GM18505 (cell line): ENCODE results near the gene FCGBP.
"Not testable (repeated sequence)": the region's sequence is repeated elsewhere in the genome, so short reads cannot be mapped to it uniquely, and the experiment has no call there.

ENCODE experiments used
- ATAC-seq: cut with Tn5 transposase; IDR thresholded peaks from one replicate; pipeline ENCODE4 v1.9.1; 2021; ENCODE audit not compliant: unreplicated experiment
- POLR2A ChIP-seq: IDR thresholded peaks from 4 replicates; pipeline ENCODE4 v1.6.1; 2011; ENCODE audit warnings: borderline replicate concordance; ENCODE audit not compliant: insufficient read depth, insufficient read length; ENCODE audit errors: extremely low read depth

Gene FCGBP

DNA sequence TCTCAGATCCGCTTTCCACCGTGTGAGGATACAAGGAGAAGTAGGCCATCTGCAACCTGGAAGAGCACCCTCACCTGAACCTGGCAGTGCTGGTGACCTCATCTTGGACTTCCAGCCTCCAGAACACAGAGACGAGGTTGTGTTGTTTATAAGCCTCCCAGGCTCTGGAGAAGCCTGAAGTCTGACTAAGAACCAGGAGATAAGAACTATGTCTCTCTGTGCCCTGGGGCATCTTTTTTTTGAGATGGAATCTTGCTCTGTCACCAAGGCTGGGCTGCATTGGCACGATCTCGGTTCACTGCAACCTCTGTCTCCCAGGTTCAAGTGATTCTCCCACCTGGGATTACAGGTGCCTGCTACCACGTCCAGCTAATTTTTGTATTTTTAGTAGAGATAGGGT, 14.5 kb downstream of the FCGBP start:
- no peak for TF ChIP-seq POLR2A
- ATAC-seq: no peak

DNA sequence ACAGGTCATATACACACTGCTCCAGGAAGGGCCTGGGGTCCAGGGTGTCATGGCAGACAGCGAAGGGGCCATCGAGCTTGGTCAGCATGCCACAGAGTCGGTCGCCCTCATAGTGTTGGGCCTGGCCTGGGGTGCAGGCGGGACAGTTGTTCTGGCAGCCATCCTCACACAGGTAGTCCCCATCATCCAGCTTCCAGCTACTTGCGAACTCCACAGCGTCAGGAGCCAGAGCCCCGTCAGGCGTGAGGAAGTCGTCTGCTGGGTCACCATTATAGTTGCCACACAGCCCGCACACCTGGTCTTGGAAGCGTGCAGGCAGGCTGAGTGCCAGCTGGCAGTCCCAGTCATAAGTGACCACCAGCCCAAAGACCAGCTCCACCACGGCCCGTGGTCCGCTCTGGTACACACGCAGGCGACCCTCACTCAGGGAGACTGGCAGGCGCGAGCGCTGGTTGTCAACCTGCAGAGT, 16.2 kb downstream of the FCGBP start:
- TF ChIP-seq POLR2A: no peak
- ATAC-seq: no peak

DNA sequence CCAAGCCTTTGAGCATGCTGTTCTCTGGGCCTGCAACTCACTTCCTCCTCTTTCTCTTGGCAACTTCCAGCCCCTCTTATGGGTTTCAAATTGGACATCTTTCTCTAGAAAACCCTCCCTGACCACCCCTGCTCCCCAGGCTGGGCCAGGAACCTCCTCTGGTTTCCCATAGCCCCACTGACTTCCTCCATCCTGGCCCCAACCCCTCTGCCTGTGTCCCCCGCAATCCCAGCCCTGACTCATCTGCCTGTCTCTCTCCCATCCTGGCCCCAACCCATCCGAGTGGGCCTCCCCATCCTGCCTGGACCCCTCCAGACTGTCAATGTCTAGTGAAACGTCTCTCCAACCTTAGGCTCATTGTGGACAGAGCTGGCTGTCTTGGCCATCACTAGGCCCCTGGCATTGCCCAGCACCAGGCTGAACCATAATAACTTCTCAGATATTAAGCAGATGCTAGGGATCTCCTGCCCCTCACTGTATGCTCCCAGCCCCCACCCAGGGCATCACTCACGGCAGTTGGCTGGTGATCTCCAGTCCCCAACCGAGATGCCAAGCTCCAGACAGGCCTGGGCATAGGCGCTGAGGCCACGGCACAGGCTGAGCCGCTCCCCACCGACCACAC, 16.8 kb downstream of the FCGBP start:
- TF ChIP-seq POLR2A: no peak
- no peak for ATAC-seq

DNA sequence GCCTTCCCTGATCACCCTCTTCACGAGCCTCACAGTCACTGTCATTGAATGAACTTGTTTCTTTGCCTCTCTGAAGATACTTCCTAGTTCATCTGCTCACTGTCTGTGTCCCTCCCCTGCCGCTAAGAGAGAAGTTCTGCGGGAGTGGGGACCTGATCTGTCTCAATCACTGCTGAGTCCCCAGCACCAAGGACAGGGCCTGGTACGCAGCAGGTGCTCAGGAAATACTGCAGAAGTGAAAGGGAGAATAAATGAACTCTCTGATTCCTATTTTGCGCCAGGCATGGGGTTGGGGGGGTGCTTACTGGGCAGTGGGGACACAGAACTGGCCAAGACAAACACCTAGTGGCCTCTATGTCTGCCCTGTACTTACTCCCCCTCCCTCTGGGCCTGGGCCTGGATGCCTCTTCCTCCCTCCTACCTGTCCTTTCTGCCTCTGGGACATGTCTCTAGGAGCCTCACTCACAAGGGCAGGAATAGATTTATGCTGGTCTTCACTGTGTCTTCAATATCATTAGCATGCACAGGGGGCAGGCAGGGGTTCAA, 17.5 kb downstream of the FCGBP start:
- no peak for TF ChIP-seq POLR2A
- ATAC-seq: no peak

DNA sequence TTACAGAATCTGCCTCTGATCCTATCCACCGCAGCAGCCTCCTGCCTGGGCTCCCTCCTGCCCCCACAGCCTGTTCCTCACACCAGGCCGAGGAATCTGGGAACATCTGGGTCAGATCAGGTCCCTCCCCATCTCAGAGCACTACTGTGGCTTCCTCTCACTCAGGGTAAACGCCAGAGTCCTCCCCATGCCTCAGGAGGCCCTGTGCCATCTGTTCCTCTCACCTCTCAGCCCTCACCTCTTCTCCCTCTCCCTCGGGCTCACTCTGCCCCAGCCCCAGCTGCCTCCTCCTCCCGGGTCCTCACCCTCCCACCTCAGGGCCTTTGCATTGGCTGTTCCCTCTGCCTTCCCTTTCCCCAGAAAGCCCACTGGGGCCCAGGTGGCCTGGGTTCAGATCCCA, 18.2 kb downstream of the FCGBP start:
- TF ChIP-seq POLR2A: no peak
- ATAC-seq: no peak

DNA sequence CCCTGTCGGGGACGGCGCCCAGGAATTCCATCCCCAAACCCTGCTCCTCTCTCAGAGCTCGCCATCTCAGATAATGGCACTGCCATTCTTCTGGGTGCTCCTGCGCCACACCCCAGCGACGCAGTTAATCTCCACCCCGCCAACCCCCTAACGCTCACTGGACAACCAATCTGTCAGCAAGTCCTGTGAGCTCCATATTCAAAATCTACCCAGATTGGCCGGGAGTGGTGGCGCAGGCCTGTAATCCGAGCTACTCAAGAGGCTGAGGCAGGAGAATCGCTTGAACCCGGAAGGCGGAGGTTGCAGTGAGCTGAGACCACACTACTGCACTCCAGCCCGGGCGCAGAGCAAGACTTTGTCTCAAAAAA, 18.6 kb downstream of the FCGBP start:
- TF ChIP-seq POLR2A: no peak
- no peak for ATAC-seq

DNA sequence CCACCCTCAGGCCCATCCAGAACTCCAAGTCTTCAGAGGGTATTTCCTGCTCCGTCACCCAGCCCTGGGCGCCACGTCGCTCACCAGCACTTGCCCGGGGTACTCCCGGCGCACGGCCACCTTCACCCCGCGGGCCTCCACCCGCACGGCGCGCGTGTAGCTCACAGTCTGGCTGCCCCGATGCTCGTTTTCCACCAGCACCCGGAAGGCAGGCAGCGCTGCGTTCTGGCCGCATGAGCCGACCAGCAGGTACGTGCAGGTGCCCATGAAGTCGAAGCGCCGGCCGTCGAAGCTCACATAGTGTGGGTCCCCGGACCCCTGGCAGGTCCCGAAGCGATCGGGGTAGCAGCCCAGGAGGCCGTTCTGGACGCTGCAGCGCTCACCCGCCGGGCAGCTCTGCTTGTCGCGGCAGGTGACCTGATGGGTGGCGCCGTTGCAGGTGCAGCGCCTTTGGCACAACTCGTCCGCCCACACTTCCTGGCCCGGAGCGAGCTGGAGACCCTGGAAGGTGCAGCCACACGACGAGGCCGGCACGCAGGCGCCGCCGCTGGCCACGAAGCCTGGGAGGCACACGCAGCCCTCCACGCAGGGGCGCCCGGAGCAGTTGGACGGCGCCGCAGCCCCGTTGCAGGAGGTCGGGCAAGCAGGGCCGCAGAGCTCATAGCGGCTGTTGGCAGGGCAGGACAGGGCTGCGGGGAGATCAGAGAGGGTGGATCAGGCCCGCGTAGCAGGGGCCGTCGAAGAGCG, 19.2 kb downstream of the FCGBP start:
- TF ChIP-seq POLR2A: no peak

DNA sequence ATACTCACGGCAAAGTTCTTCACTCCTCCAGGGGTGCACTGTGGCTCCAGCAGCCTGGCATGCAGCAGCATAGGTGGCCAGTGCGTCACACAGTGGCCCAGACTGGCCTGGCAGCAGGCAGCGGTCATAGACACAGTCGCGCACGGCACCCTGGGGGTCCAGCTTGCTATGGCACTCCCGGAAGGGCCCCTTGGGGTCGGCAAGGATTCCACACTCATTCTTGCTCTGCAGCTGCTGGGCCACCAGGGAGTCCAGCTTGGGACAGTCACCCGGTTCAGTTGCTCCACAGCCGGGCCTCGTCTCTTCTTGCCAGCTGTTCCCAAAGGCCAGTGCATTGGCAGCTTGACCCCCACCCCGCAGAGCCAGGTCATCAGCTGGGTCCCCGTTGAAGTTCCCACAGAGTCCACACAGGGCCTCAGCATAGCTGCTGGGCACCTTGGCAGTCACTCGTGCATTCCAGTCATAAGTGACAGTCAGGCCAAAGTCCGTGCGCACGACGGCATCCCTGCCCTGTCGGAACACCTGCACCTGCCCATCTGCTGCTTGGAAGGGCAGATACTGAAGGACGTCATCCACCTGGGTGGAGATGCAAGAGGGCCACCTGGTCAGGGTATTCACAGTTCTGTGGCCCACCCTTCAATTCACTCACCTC, 20.6 kb downstream of the FCGBP start:
- ATAC-seq: no peak

More for the DNA sequence above, 19.2 kb downstream of the FCGBP start:
- ATAC-seq: no peak

DNA sequence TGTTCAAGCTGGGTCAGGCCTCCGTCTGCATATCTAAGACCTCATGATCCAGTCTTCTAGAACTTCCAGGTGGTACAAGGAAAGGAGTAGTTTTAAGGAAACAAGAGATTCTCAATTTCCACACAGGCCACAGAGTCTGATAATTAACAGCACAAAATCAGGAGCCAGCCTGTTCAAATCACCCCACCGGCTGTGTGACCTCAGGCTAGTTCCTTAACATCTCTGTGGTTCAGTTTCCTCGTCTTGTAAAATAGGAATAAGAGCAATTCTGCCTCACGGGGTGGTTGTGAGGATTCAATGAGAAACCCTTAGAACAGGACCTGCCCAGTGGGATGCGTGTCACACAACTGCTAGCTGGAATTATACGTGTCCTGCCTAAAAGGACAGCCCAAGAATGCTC, 25.6 kb downstream of the FCGBP start:
- TF ChIP-seq POLR2A: no peak

More for the DNA sequence above, 20.6 kb downstream of the FCGBP start:
- no peak for TF ChIP-seq POLR2A

DNA sequence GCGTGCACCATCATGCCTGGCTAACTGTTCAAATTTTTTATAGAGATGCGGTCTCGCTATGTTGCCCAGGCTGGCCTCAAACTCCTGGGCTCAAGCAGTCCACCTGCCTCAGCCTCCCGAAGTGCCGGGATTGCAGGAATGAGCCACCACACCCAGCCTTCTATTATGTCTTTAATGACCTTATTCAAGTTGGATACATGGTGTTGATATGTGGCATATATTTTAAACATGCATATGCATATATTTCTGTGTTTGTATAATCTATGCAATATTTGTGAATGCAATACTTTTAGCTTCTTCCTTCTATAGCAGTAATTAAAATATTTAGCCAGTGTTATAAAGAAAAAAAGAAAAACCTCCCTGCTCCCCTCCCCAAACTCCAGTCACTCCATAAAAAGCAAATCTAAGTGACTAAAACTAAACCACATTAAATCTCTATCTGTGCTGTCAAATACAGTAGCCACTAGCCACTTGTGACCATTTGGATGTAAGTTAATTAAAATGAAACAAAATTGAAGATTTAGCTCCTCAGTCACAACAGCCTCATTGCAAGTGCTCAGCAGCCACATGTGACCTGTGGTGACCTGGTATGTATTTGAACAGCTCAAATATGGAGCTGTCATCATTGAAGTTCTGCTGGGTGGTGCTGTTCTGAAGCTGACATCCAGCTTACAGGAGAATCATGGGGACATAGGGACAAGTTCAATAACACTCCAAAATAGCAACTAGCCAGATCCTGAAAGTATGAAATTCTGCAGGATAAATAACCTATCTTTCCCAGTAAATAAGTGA, 27.4 kb downstream of the FCGBP start:
- no peak for ATAC-seq
- TF ChIP-seq POLR2A: no peak

More for the DNA sequence above, 25.6 kb downstream of the FCGBP start:
- no peak for ATAC-seq

DNA sequence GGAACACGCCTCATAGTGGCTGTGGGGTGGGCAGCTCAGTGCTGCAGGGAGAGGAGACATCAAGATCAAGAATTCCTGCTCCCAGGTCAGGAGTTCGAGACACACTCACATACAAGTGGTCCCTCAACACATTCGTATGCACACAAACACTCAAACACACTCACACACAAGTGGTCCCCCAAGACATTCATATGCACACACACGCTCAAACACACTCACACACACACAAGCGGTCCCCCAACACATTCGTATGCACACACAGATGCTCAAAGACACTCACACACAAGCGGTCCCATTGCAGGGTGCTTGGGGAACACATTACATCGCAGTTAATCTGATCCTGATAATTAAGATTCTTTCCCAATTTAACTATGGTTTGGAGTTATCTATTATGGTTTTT, 28.2 kb downstream of the FCGBP start:
- no peak for TF ChIP-seq POLR2A
- no peak for ATAC-seq

DNA sequence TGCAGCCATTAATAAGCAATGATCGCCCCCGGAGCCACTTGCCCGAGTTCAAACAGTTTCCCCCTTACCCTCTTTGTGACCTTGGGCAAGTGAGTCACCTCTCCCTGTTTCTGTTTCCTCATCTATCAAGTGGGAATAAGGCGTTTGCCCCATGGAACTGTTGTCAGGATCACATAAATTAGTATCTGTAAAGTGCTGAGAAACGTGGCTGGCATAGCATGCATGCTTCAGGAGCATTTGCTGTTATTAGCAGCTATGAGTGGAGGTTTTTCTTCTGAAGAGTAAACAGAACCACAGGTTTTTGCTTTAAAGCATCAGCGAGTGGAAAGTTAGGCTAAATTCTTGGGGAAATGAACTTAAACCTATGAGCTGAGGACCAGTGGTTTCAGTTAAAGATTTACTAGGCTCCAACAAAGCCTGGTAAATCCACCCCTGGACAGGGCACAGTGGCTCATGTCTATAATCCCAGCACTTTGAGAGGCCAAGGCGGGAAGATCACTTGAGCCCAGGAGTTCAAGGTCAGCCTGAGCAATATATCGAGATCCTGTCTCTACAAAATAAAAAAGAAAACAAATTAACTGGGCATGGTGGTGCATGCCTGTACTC, 30.8 kb downstream of the FCGBP start:
- ATAC-seq: not testable (repeated sequence)

DNA sequence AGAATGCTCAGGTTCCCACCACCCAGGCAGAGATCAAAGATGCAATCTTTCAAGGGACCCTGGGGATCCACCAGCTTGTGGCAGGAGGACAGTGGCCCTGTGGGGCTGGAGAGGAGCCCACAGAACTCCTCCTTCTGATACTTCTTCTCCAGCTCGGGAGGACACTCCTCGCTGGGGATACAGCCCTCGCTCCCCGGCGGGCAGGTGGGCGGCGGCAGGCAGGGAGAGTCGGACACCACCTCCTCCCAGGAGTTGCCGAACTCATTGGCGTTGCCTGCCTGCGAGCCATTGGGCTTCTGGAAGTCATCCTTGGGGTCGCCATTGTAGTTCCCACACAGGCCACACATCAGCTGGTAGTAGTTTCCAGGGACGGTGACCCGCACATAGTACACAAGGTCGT, 32.1 kb downstream of the FCGBP start:
- not testable (repeated sequence) for ATAC-seq

DNA sequence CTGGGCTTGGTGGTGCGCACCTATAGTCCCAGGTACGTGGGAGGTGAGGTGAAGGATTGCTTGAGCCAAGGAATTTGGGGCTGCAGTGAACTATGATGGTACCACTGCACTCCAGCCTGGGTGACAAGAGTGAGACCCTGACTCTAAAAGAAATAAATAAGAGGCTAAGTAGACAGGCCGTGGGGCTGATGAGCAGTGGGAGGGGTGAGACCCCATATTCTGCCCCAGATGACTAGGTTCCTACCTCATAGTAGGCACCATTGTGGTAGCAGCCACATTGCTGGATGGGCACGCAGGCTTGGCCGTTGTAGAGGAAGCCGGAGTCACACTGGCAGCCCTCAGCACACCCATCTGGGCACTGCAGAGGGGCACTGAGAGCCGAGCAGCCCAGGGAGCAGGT, 32.8 kb downstream of the FCGBP start:
- ATAC-seq: not testable (repeated sequence)

DNA sequence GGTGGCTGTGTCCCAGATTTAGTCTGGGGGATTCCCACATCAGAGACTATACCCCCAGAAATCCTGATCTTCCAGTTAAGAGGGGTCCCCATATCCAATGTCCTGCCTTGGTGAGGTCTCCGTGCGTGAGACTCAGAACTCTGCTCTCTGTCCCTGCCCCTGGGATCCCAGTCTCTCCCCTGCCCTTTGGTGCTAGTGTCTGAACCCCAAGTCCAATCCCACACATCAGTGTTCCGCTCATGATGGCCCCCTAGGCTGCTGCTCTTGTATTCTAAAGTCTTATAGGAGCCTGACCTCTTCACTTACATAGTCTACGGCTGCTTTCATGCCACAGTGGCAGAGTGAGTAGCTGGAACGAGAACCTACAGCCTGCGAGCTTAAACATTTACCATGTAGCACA, 35.6 kb downstream of the FCGBP start:
- ATAC-seq: not testable (repeated sequence)

DNA sequence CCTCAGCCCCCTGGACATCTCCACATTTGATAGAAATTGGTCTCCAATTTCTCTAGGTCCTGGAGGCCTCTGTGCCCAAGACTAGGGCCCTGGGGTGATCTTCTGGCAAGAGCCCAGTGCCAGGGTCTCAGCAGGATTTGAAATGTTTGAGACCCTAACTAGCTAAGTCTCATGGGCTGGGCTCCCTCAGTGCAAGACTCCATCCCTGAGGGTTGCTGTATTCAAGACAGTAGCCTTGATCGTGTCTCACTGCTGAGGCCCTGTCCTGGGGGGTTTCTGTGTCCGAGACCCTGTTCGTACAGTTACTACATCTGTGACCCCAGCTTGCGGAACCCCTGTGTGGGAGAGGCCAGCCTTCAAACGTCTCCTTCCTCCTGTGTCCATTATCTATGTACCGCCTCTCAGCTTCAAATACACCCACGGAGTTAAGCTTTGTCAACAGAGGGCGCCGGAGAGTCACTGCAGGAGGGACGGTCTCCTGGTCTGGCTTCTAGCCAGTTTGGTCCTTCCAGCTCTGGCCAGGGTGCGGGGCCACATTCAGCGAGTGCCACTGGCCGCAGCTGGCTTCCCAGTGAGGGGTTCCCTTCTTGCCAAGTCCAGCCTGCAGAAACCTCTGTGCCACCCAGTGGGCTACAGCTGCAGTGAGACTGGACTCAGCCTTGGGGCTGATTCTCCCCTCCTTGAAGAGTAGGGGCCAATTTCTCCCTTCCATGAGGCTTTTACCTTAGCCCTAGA, 36.8 kb downstream of the FCGBP start:
- not testable (repeated sequence) for ATAC-seq

DNA sequence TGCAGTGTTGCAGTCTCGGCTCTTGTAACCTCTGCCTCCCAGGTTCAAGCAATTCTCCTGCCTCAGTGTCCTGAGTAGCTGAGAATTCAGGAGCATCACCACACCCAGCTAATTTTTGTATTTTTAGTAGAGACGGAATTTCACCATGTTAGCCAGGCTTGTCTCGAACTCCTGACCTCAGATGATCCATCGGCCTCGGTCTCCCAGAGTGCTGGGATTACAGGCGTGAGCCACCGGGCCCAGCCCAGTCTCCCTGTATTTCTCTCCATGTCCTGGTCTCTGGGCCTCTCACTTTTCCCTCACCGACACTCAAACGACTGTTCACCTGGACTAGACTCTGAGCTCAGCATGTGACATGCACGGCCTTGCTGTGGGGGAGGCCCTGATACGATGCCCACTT, 39.3 kb downstream of the FCGBP start:
- not testable (repeated sequence) for ATAC-seq
